Activated B cell treated with CpG ODN at 0.5 μM for 24 hours (primary cell): Measurements from ENCODE around the gene TSPAN13. TPM values are rescaled to one million over a fixed set of nuclear protein-coding genes. Genes with fewer than 3 reads are reported as not detected.
A peak's percentile ranks its signal among the peaks of the same experiment; 100 is the strongest.

Experiments used
- ATAC-seq: fragments of 200-7000 bp; cut with Tn5 transposase; one replicate; pipeline ENCODE4 v1.10.0; 2021; ENCODE audit warnings: low read depth, mild to moderate bottlenecking, moderate library complexity
- CTCF ChIA-PET: fragments of 350-600 bp; sonication (Branson Sonifier 250); formaldehyde crosslinking; loops from one replicate; lab custom pipeline; 2021; ENCODE audit warnings: antibody characterized with exemption; lab: Charles Lee
- POLR2A ChIA-PET: fragments of 350-600 bp; sonication (Branson Sonifier 250); formaldehyde crosslinking; loops from one replicate; lab custom pipeline; 2021; ENCODE audit warnings: antibody characterized with exemption; lab: Charles Lee
- DNase-seq: peaks from one replicate; pipeline ENCODE4 v3.0.0; 2022
- H3K27ac Mint-ChIP-seq: one replicate; pipeline ENCODE4 v1.8.0; 2020; ENCODE audit warnings: mixed read lengths
- H3K27me3 Mint-ChIP-seq: one replicate; pipeline ENCODE4 v1.8.0; 2021; ENCODE audit warnings: mixed read lengths
- H3K36me3 Mint-ChIP-seq: one replicate; pipeline ENCODE4 v1.8.0; 2021; ENCODE audit warnings: low read depth, mixed read lengths
- H3K4me1 Mint-ChIP-seq: one replicate; pipeline ENCODE4 v1.8.0; 2021; ENCODE audit warnings: mixed read lengths
- H3K4me3 Mint-ChIP-seq: one replicate; pipeline ENCODE4 v1.8.0; 2020; ENCODE audit warnings: mild to moderate bottlenecking, mixed read lengths
- H3K9me3 Mint-ChIP-seq: one replicate; pipeline ENCODE4 v1.8.0; 2020; ENCODE audit warnings: mixed read lengths
- intact Hi-C: fragments of 100-400 bp; cut with micrococcal nuclease; formaldehyde crosslinking; loops from one replicate; pipeline ENCODE4 v1.15.1; 2024
- total RNA-seq: library from RNA; stranded (reverse); gene quantifications from 2 replicates; pipeline ENCODE4 v1.2.3, GENCODE V29; 2022
- TF ChIP-seq, protein P1 (sequence below): fragments of 200-600 bp; IDR thresholded peaks from one replicate; pipeline ENCODE4 v1.8.0; 2022; ENCODE audit warnings: antibody characterized with exemption, mild to moderate bottlenecking

Gene TSPAN13
- total RNA-seq, 1 donor from 2014 or later: 15.1 TPM

- Mint-ChIP-seq H3K4me1 (peaks cover 55% of the 10 kb centered on the region), H3K9me3 (no peaks in the 10 kb centered on the region), H3K27ac (peak overlapping the region; percentile 19), H3K4me3 (no peak overlapping the region), H3K27me3 (no peaks in the 10 kb centered on the region), H3K36me3 (peaks cover 32% of the 10 kb centered on the region)
- ChIA-PET POLR2A (no interaction called here), CTCF (no interaction called here)
- ATAC-seq: no peak
- DNase-seq: no peak
- TF ChIP-seq, protein P1, sequence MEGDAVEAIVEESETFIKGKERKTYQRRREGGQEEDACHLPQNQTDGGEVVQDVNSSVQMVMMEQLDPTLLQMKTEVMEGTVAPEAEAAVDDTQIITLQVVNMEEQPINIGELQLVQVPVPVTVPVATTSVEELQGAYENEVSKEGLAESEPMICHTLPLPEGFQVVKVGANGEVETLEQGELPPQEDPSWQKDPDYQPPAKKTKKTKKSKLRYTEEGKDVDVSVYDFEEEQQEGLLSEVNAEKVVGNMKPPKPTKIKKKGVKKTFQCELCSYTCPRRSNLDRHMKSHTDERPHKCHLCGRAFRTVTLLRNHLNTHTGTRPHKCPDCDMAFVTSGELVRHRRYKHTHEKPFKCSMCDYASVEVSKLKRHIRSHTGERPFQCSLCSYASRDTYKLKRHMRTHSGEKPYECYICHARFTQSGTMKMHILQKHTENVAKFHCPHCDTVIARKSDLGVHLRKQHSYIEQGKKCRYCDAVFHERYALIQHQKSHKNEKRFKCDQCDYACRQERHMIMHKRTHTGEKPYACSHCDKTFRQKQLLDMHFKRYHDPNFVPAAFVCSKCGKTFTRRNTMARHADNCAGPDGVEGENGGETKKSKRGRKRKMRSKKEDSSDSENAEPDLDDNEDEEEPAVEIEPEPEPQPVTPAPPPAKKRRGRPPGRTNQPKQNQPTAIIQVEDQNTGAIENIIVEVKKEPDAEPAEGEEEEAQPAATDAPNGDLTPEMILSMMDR: no peak
- intact Hi-C loops: no loop called here
These were observed 22.5 kb downstream of the TSPAN13 start for GRCh38 chr7:16776053-16776452.

GRCh38 chr7:16778476-16778875 is 24.9 kb downstream of the TSPAN13 start:
- Mint-ChIP-seq H3K27me3 (no peaks in the 10 kb centered on the region), H3K9me3 (no peaks in the 10 kb centered on the region), H3K36me3 (peaks cover 47% of the 10 kb centered on the region), H3K4me1 (peaks cover 41% of the 10 kb centered on the region), H3K27ac (peak overlapping the region; percentile 8), H3K4me3 (no peak overlapping the region)
- TF ChIP-seq, protein P1: no peak
- CTCF ChIA-PET: no interaction called here
- POLR2A ChIA-PET: interaction anchor here (0.7 kb wide), 1 partner anchor 15 kb away, joined by 3 read pairs; no protein-coding TSS in a partner anchor
- DNase-seq (no peak), ATAC-seq (no peak)
- intact Hi-C loops: no loop called here

- H3K27ac Mint-ChIP-seq: no peak overlapping the region
These were observed 25.5 kb downstream of the TSPAN13 start for GRCh38 chr7:16779051-16779450.

DNA sequence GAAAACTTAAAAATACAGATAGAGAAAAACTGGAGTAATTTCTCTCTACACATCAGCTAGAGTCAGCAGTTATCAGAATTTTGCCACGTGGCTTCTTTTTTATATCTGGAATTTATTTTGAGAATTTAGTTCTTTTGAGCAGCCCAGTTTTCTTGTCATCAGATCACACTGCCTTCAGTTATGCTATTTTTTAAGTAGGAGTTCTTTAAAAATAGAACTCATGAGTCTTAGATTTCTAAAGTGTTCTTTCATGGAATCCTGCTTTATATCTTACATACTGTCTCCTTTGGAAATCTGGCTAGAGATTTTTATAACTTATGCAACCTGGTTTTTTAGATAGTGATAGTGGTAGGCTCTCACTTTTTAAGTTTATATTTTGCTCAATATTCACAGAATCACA is 27.0 kb downstream of the TSPAN13 start:
- CTCF ChIA-PET: no interaction called here
- no peak for ATAC-seq
- POLR2A ChIA-PET: no interaction called here
- Mint-ChIP-seq H3K36me3 (peaks cover 58% of the 10 kb centered on the region), H3K27me3 (no peaks in the 10 kb centered on the region), H3K4me1 (peaks cover 32% of the 10 kb centered on the region), H3K27ac (no peak overlapping the region), H3K9me3 (no peaks in the 10 kb centered on the region), H3K4me3 (no peak overlapping the region)
- TF ChIP-seq, protein P1: no peak
- intact Hi-C loops: no loop called here
- DNase-seq: no peak

More at GRCh38 chr7:16779051-16779450, 25.5 kb downstream of the TSPAN13 start:
- intact Hi-C loops: no loop called here
- Mint-ChIP-seq H3K27me3 (no peaks in the 10 kb centered on the region), H3K4me1 (peaks cover 42% of the 10 kb centered on the region), H3K9me3 (no peaks in the 10 kb centered on the region), H3K4me3 (no peak overlapping the region), H3K36me3 (peaks cover 52% of the 10 kb centered on the region)
- TF ChIP-seq, protein P1: no peak
- no peak for DNase-seq
- ATAC-seq: no peak
- POLR2A ChIA-PET: interaction anchor here (0.7 kb wide), 1 partner anchor 15 kb away, joined by 3 read pairs; no protein-coding TSS in a partner anchor
- CTCF ChIA-PET: no interaction called here

GRCh38 chr7:16785321-16785720 is 31.8 kb downstream of the TSPAN13 start:
- Mint-ChIP-seq H3K9me3 (no peaks in the 10 kb centered on the region), H3K27ac (no peak overlapping the region), H3K4me1 (peaks cover 9% of the 10 kb centered on the region), H3K27me3 (no peaks in the 10 kb centered on the region), H3K36me3 (peaks cover 60% of the 10 kb centered on the region), H3K4me3 (no peak overlapping the region)
- ChIA-PET POLR2A (no interaction called here), CTCF (no interaction called here)
- TF ChIP-seq, protein P1: no peak
- no peak for DNase-seq
- intact Hi-C loops: no loop called here
- ATAC-seq: no peak
